SH-SY5Y (cell line): Measurements from ENCODE around the gene MAP2K3.

Experiments
- GATA2 ChIP-seq: IDR thresholded peaks from 2 replicates; pipeline ENCODE4 v1.6.1; 2011; ENCODE audit warnings: mild to moderate bottlenecking, low read depth, low read length
- GATA3 ChIP-seq: IDR thresholded peaks from 2 replicates; pipeline ENCODE4 v1.6.1; 2011; ENCODE audit warnings: low read depth, mild to moderate bottlenecking, low read length, moderate library complexity

- TF ChIP-seq GATA3 = no peak
- TF ChIP-seq GATA2 = no peak
Observed at GRCh38 chr17:21275579-21276263, 8.8 kb upstream of the MAP2K3 start.
